Pancreas (tissue), 10 donors: Measurements from ENCODE around the gene FOXP4. TPM values are rescaled to one million over a fixed set of nuclear protein-coding genes. Genes with fewer than 3 reads are reported as not detected.

ENCODE experiments used
- ATAC-seq, 4 donors: fragments of 200-7000 bp; cut with Tn5 transposase; one replicate each; pipeline versions ENCODE4 v1.8.0 to v1.9.1; 2020; ENCODE audit warnings: mild to moderate bottlenecking in 4 of 4, moderate library complexity in 4 of 4
- DNase-seq, 6 donors: peaks; one replicate each; pipeline ENCODE4 v3.0.0-alpha.2; 2020
- FAIRE-seq: peaks from 2 replicates; lab custom pipeline; 2012; peaks lifted over from hg19 to GRCh38; lab: Jason Lieb, UNC
- H3K27ac ChIP-seq, 4 donors: fragments of 200-600 bp; sonication (generic); 1 replicate in 3 of 4; 2 replicates in 1 of 4; pipeline versions ENCODE4 v1.5.0 to v1.8.0; 2020
- H3K27me3 ChIP-seq, 4 donors: fragments of 200-600 bp; one replicate each; pipeline ENCODE4 v1.8.0; 2021
- H3K36me3 ChIP-seq, 3 donors: fragments of 200-600 bp; sonication (generic) in 1 of 3; one replicate each; pipeline versions ENCODE4 v1.5.0 to v1.8.0; 2020 to 2021
- H3K4me1 ChIP-seq, 3 donors: fragments of 200-600 bp; one replicate each; pipeline ENCODE4 v1.8.0; 2021
- H3K4me3 ChIP-seq, 4 donors: fragments of 200-600 bp; sonication (generic) in 2 of 4; one replicate each; pipeline versions ENCODE4 v1.5.0 to v1.8.0; 2020 to 2021
- H3K9me3 ChIP-seq, 4 donors: fragments of 200-600 bp; one replicate each; pipeline ENCODE4 v1.8.0; 2021
- CTCF ChIP-seq, 4 donors: fragments of 200-600 bp; sonication (generic) in 3 of 4; IDR thresholded peaks; one replicate each; pipeline versions ENCODE4 v1.5.0 to v1.8.0; 2021; ENCODE audit warnings: antibody characterized with exemption in 4 of 4
- WGBS, 2 donors: extraction: QIAGEN DNeasy Blood & Tissue Kit; methylation state at CpG; one replicate each; pipeline ENCODE4 v1.1.7; 2013; 5-methylcytosine and 5-hydroxymethylcytosine counted together
- intact Hi-C, 3 donors: fragments of 100-400 bp; cut with DNase I; formaldehyde crosslinking; loops; one replicate each; pipeline versions ENCODE4 v1.11.1 to v1.14.2; 2022
- polyA plus RNA-seq, 2 donors: library from polyadenylated mRNA; stranded (reverse); fragments of 200-250 nt; gene quantifications; one replicate each; pipeline ENCODE4 v1.2.3, GENCODE V29; 2013
- total RNA-seq, 6 donors: library from RNA; stranded (reverse); fragmentation: NEBNext Ultra II Directional in 4 of 6; extraction: Animal tissue kit (Norgen Biotek cat#: 25700) in 4 of 6; gene quantifications; one replicate each; pipeline versions ENCODE4 v1.2.1 to v1.2.4, GENCODE V29; 2021 to 2023
- donor health status: healthy with polysubstance abuse.
- donor health status: DM: no; HTN: no; CAD: no; lungs with moderate emphysema.
- donor health status: DM: no; HTN: no; CAD: no.
- donor health status: control.
- donor health status: control.
- donor health status: Bipolar disorder and iron deficiency.
- donor health status: DM: yes; HTN: yes; CAD: no.
- donor health status: DM: no; HTN: no; CAD: no.
- donor health status: DM: no; HTN: no; CAD: no.
- donor health status: DM: yes; HTN: yes; CAD: no.

Gene FOXP4
- total and polyA plus RNA-seq, 8 donors = 23.1 to 29.3 (median 26.3) TPM

GRCh38 chr6:41568585-41569384 lies 22.6 kb downstream of the FOXP4 start:
- WGBS, 2 donors = 48 to 50% methylated on average over 13 of the region's 13 CpGs
- TF ChIP-seq CTCF (IDR thresholded peaks at IDR 0.05) = no peak
- no peak for FAIRE-seq
- H3K9me3 ChIP-seq = no peaks in the 10 kb centered on the region
- intact Hi-C loops = no loop called here
- H3K4me1 ChIP-seq = peaks cover 19 to 29% (median 27%) of the 10 kb centered on the region in 3 donors
- no peaks in the 10 kb centered on the region for H3K27me3 ChIP-seq
- H3K4me3 ChIP-seq = no peak overlapping the region
- peak in 4 of 6 donors; percentile 60 to 75 (median 64) for DNase-seq
- ATAC-seq = peak; percentile 66 to 88 (median 86)
- peaks cover 5 to 12% (median 9%) of the 10 kb centered on the region in 3 donors for H3K36me3 ChIP-seq
- H3K27ac ChIP-seq = peak overlapping the region; percentile 39 to 69 (median 51)

GRCh38 chr6:41570259-41570615 lies 24.1 kb downstream of the FOXP4 start:
- no peaks in the 10 kb centered on the region for H3K9me3 ChIP-seq
- FAIRE-seq (no peak), ATAC-seq (no peak), DNase-seq (peak in 2 of 6 donors; percentile 28 to 29)
- peaks cover 19 to 36% (median 35%) of the 10 kb centered on the region in 3 donors for H3K4me1 ChIP-seq
- H3K27ac ChIP-seq = no peak overlapping the region
- TF ChIP-seq CTCF (IDR thresholded peaks at IDR 0.05) = no peak
- 73 to 79% methylated on average over 4 to 5 of the region's 5 CpGs for WGBS, 2 donors
- H3K27me3 ChIP-seq = no peaks in the 10 kb centered on the region
- H3K4me3 ChIP-seq = no peak overlapping the region
- peaks cover 5 to 12% (median 9%) of the 10 kb centered on the region in 3 donors for H3K36me3 ChIP-seq
- intact Hi-C loops = no loop called here

GRCh38 chr6:41571021-41571780 lies 25.0 kb downstream of the FOXP4 start:
- TF ChIP-seq CTCF (IDR thresholded peaks at IDR 0.05) = no peak
- Histone ChIP-seq H3K27ac (no peak overlapping the region), H3K4me3 (no peak overlapping the region), H3K9me3 (no peaks in the 10 kb centered on the region), H3K4me1 (peaks cover 23 to 45% (median 43%) of the 10 kb centered on the region in 3 donors), H3K36me3 (peaks cover under 1 to 12% (median 4%) of the 10 kb centered on the region in 3 donors), H3K27me3 (no peaks in the 10 kb centered on the region)
- DNase-seq = peak in 2 of 6 donors; percentile 17 to 20
- ATAC-seq = no peak
- FAIRE-seq = no peak
- WGBS, 2 donors = 91% methylated on average over 15 of the region's 15 CpGs
- intact Hi-C loops = no loop called here

GRCh38 chr6:41572613-41573012 lies 26.4 kb downstream of the FOXP4 start:
- Histone ChIP-seq H3K27ac (no peak overlapping the region), H3K27me3 (no peaks in the 10 kb centered on the region), H3K9me3 (no peaks in the 10 kb centered on the region), H3K4me1 (peaks cover 26 to 47% (median 47%) of the 10 kb centered on the region in 3 donors), H3K4me3 (no peak overlapping the region), H3K36me3 (no peaks in the 10 kb centered on the region)
- intact Hi-C loops = no loop called here
- ATAC-seq (no peak), DNase-seq (peak in 1 of 6 donors; percentile 13), FAIRE-seq (no peak)
- no peak for TF ChIP-seq CTCF (IDR thresholded peaks at IDR 0.05)
- 89 to 90% methylated on average over 2 of the region's 2 CpGs for WGBS, 2 donors
